MCF 10A (cell line): Measurements from ENCODE around the gene FHL2. TPM values are rescaled to one million over a fixed set of nuclear protein-coding genes. Genes with fewer than 3 reads are reported as not detected.

Experiments used
- BruUV-seq: library from RNA; stranded (reverse); fragments of 400-500 nt; replicated peaks from 2 replicates; lab custom pipeline; 2021; lab: Mats Ljungman, UMichigan
- CTCF ChIA-PET: fragments of 300-600 bp; sonication (Branson Sonifier 250); formaldehyde crosslinking; extraction: SDS; loops from one replicate; lab custom pipeline; 2021; ENCODE audit warnings: antibody characterized with exemption, inconsistent platforms; lab: Yijun Ruan, JAX
- POLR2A ChIA-PET: fragments of 300-600, 350-650 bp; sonication (Branson Sonifier 250); formaldehyde crosslinking; extraction: SDS; loops from one replicate; lab custom pipeline; 2020; ENCODE audit warnings: antibody characterized with exemption, inconsistent platforms; lab: Yijun Ruan, JAX
- DNase-seq: peaks from one replicate; pipeline ENCODE4 v3.0.0-alpha.2; 2018; ENCODE audit not compliant: unreplicated experiment
- H3K27ac Mint-ChIP-seq: one replicate; pipeline ENCODE4 v1.8.0; 2022; ENCODE audit warnings: mild to moderate bottlenecking, low read depth, mixed read lengths; ENCODE audit not compliant: unreplicated experiment
- H3K27me3 Mint-ChIP-seq: one replicate; pipeline ENCODE4 v1.8.0; 2022; ENCODE audit warnings: mixed read lengths; ENCODE audit not compliant: insufficient read depth, unreplicated experiment
- H3K36me3 Mint-ChIP-seq: one replicate; pipeline ENCODE4 v1.8.0; 2022; ENCODE audit warnings: mild to moderate bottlenecking, moderate library complexity, mixed read lengths; ENCODE audit not compliant: insufficient read depth, unreplicated experiment
- H3K4me1 Mint-ChIP-seq: one replicate; pipeline ENCODE4 v1.8.0; 2022; ENCODE audit warnings: mixed read lengths; ENCODE audit not compliant: insufficient read depth, unreplicated experiment
- H3K4me3 Mint-ChIP-seq: one replicate; pipeline ENCODE4 v1.8.0; 2022; ENCODE audit warnings: mild to moderate bottlenecking, moderate library complexity, mixed read lengths; ENCODE audit not compliant: unreplicated experiment
- H3K9me3 Mint-ChIP-seq: one replicate; pipeline ENCODE4 v1.8.0; 2022; ENCODE audit warnings: mixed read lengths; ENCODE audit not compliant: unreplicated experiment
- intact Hi-C: fragments of 100-400 bp; cut with micrococcal nuclease; formaldehyde crosslinking; loops from 2 replicates; pipeline ENCODE4 v1.14.1; 2022
- total RNA-seq: library from RNA; stranded (reverse); gene quantifications from 2 replicates; pipeline ENCODE4 v1.2.3, GENCODE V29; 2022
- TF ChIP-seq, protein P1 (sequence below): fragments of 200-600 bp; IDR thresholded peaks from one replicate; pipeline ENCODE4 v1.8.0; 2022; ENCODE audit warnings: antibody characterized with exemption, mild to moderate bottlenecking; ENCODE audit not compliant: unreplicated experiment

The FHL2 gene
- total RNA-seq, 1 experiment from 2014 or later: 93.2 TPM

DNA sequence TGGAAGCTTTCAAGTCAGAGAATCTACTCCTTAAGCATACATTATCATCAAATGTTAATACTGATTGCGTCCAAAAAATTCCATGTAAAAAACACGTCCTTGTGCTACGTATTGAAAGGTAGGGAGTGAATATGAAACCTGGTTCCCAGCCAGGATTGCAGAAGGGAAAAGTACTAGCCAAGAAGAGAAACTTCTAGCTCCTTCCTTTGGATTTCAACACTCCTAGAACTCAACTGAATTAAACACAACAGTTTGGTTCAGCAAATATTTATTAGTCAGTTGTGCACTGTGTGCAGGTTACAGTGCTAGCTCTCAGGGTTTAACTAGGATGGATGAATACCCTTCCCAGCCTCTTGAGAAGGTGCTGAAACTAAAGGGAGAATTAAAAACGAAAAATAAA is 33.9 kb upstream of the FHL2 start:
- Mint-ChIP-seq H3K27me3 (no peaks in the 10 kb centered on the region), H3K4me3 (no peak overlapping the region), H3K9me3 (no peaks in the 10 kb centered on the region), H3K4me1 (peaks cover 5% of the 10 kb centered on the region), H3K27ac (no peak overlapping the region), H3K36me3 (no peaks in the 10 kb centered on the region)
- CTCF ChIA-PET: interaction anchor here (0.6 to 1.0 kb wide), 4 partner anchors 99 to 128 kb away, joined by 3 to 5 read pairs (median 4); no protein-coding TSS in a partner anchor
- no TSS peak for BruUV-seq
- intact Hi-C loops: no loop called here
- DNase-seq: peak; percentile 68
- TF ChIP-seq, protein P1, sequence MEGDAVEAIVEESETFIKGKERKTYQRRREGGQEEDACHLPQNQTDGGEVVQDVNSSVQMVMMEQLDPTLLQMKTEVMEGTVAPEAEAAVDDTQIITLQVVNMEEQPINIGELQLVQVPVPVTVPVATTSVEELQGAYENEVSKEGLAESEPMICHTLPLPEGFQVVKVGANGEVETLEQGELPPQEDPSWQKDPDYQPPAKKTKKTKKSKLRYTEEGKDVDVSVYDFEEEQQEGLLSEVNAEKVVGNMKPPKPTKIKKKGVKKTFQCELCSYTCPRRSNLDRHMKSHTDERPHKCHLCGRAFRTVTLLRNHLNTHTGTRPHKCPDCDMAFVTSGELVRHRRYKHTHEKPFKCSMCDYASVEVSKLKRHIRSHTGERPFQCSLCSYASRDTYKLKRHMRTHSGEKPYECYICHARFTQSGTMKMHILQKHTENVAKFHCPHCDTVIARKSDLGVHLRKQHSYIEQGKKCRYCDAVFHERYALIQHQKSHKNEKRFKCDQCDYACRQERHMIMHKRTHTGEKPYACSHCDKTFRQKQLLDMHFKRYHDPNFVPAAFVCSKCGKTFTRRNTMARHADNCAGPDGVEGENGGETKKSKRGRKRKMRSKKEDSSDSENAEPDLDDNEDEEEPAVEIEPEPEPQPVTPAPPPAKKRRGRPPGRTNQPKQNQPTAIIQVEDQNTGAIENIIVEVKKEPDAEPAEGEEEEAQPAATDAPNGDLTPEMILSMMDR: no peak
- POLR2A ChIA-PET: interaction anchor here (0.6 to 2.0 kb wide), 6 partner anchors 9 to 68 kb away, joined by 3 to 7 read pairs (median 3); no protein-coding TSS in a partner anchor

DNA sequence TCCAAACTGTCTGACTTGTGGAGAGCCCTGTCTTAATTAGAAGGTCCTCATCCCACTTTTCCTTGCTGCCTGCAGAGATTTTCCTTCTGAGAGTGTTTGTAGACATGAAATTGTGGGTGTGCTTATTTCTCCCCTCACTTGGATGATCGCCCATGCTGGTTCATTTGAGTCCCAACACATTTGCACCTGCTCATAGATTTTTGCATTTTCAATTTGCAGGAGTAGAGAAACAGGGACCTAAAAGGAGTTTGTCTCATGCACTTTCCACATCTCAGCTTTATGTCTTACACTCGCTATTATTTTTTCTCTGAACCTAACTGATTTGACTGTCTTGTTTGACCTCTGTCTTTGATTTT is 33.2 kb upstream of the FHL2 start:
- peaks cover 5% of the 10 kb centered on the region for H3K4me1 Mint-ChIP-seq
- H3K36me3 Mint-ChIP-seq: no peaks in the 10 kb centered on the region
- no TSS peak for BruUV-seq
- ChIA-PET POLR2A (interaction anchor here (0.7 to 2.0 kb wide), 6 partner anchors 9 to 32 kb away, joined by 3 to 7 read pairs (median 3); no protein-coding TSS in a partner anchor), CTCF (interaction anchor here (0.8 to 1.0 kb wide), 2 partner anchors 100 to 129 kb away, joined by 3 to 4 read pairs; no protein-coding TSS in a partner anchor)
- no peak for DNase-seq
- H3K27ac Mint-ChIP-seq: no peak overlapping the region
- H3K27me3 Mint-ChIP-seq: no peaks in the 10 kb centered on the region
- no peak overlapping the region for H3K4me3 Mint-ChIP-seq
- H3K9me3 Mint-ChIP-seq: no peaks in the 10 kb centered on the region
- TF ChIP-seq, protein P1: no peak
- intact Hi-C loops: no loop called here

DNA sequence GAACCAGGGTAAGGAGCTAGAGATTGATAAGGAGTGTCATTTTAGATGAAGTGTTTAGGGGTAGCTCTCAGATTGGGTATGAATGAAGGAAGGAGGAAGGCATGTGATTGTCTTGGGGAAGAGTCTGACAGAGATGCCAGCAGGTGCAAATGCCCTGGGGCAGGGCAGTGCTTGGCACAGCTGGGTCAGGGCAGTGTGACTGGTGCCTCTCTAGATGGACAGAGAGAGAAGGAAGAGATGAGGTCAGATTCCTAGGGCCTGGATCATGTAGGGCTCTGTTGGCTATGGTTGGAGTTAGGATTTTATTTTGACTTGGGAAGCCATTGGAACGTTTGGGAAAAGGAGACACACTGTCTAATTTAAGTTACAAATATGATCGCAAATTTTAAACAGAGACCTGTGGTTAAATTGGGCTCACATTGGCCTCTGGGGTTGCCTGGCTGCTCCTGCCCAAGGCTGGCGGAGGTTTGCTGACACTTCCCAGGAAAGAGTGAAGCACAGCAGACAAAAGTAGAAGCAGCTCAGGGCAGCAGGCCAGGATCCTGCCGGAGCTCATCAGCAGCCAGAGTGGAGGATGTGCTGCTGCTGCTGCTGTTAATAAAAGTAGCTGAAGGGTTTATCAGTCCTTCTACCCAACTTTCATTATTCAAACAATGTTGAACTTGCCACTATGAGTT is 32.7 kb upstream of the FHL2 start:
- H3K4me1 Mint-ChIP-seq: peaks cover 5% of the 10 kb centered on the region
- POLR2A ChIA-PET: interaction anchor here (0.7 to 2.0 kb wide), 6 partner anchors 10 to 31 kb away, joined by 3 to 7 read pairs (median 3); no protein-coding TSS in a partner anchor
- BruUV-seq: no TSS peak
- H3K4me3 Mint-ChIP-seq: no peak overlapping the region
- intact Hi-C loops: no loop called here
- no peak overlapping the region for H3K27ac Mint-ChIP-seq
- CTCF ChIA-PET: interaction anchor here (1.1 kb wide), 1 partner anchor 41 kb away, joined by 3 read pairs; no protein-coding TSS in a partner anchor
- no peaks in the 10 kb centered on the region for H3K9me3 Mint-ChIP-seq
- no peaks in the 10 kb centered on the region for H3K36me3 Mint-ChIP-seq
- no peaks in the 10 kb centered on the region for H3K27me3 Mint-ChIP-seq
- peak; percentile 6 for DNase-seq
- TF ChIP-seq, protein P1: no peak

DNA sequence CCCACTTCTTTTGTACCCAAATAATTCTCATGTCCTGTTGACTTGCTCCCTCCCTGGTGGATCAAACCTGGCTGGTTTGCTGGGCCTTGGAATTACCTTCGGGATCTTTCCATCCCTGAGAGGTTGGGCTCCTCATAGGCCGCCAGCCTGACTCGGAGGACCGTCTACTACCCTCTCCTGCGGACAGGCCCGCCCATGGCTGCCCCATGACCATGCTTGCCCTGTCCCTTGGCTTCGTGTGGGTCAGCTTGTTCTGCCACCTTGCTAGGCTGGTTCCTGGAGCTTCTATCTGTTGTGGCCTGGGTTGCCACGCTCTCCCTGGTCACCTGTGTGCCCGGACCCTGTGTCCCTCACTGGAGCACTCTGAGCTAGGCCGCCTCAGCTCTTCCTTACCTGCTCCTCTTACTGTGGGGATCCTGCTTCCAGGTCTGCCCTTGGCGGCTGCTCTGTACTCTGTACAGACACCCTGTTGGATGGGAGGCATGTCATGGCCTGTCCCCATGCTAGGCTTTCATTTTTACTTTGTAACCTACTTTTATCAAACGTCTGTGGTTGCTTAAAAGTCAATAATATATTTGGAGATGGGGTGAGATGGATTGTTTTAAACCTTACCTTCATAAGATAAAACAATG is 29.7 kb upstream of the FHL2 start:
- no peak for DNase-seq
- H3K36me3 Mint-ChIP-seq: no peaks in the 10 kb centered on the region
- H3K4me3 Mint-ChIP-seq: no peak overlapping the region
- TF ChIP-seq, protein P1: no peak
- POLR2A ChIA-PET: interaction anchor here (1.0 to 1.7 kb wide), 3 partner anchors 15 to 25 kb away, joined by 4 to 5 read pairs (median 4); no protein-coding TSS in a partner anchor
- no peaks in the 10 kb centered on the region for H3K9me3 Mint-ChIP-seq
- no peaks in the 10 kb centered on the region for H3K27me3 Mint-ChIP-seq
- BruUV-seq: no TSS peak
- no peaks in the 10 kb centered on the region for H3K4me1 Mint-ChIP-seq
- intact Hi-C loops: no loop called here
- CTCF ChIA-PET: interaction anchor here (0.8 kb wide), 1 partner anchor 15 kb away, joined by 3 read pairs; no protein-coding TSS in a partner anchor
- H3K27ac Mint-ChIP-seq: no peak overlapping the region
